Type B pancreatic cell (in vitro differentiated cells): ENCODE data around the gene FBN1. TPM values are rescaled to one million over a fixed set of nuclear protein-coding genes. Genes with fewer than 3 reads are reported as not detected.

Source experiments
- DNase-seq: peaks from one replicate; pipeline ENCODE4 v3.0.0; 2021; ENCODE audit warnings: mixed read lengths; ENCODE audit not compliant: unreplicated experiment; ENCODE audit errors: extremely low spot score
- H3K27ac Mint-ChIP-seq: 2 replicates; pipeline ENCODE4 v1.8.0; 2021; ENCODE audit warnings: mild to moderate bottlenecking, mixed read lengths
- H3K27me3 Mint-ChIP-seq: 2 replicates; pipeline ENCODE4 v1.8.0; 2021; ENCODE audit warnings: mixed read lengths
- H3K36me3 Mint-ChIP-seq: 2 replicates; pipeline ENCODE4 v1.8.0; 2021; ENCODE audit warnings: mixed read lengths
- H3K4me1 Mint-ChIP-seq: one replicate; pipeline ENCODE4 v1.8.0; 2021; ENCODE audit warnings: mixed read lengths; ENCODE audit not compliant: unreplicated experiment
- H3K4me3 Mint-ChIP-seq: 2 replicates; pipeline ENCODE4 v1.8.0; 2021; ENCODE audit warnings: mild to moderate bottlenecking, mixed read lengths
- H3K9me3 Mint-ChIP-seq: 2 replicates; pipeline ENCODE4 v1.8.0; 2021; ENCODE audit warnings: mixed read lengths
- CTCF ChIP-seq: fragments of 200-600 bp; sonication (generic); conservative IDR thresholded peaks from 2 replicates; pipeline ENCODE4 v1.5.0; 2021; ENCODE audit warnings: antibody characterized with exemption, mild to moderate bottlenecking
- total RNA-seq: library from RNA; stranded (reverse); gene quantifications from 2 replicates; pipeline ENCODE4 v1.2.1, GENCODE V29; 2021; ENCODE audit warnings: low replicate concordance

The FBN1 gene
- total RNA-seq, 1 donor from 2014 or later, result 58.4 TPM

DNA sequence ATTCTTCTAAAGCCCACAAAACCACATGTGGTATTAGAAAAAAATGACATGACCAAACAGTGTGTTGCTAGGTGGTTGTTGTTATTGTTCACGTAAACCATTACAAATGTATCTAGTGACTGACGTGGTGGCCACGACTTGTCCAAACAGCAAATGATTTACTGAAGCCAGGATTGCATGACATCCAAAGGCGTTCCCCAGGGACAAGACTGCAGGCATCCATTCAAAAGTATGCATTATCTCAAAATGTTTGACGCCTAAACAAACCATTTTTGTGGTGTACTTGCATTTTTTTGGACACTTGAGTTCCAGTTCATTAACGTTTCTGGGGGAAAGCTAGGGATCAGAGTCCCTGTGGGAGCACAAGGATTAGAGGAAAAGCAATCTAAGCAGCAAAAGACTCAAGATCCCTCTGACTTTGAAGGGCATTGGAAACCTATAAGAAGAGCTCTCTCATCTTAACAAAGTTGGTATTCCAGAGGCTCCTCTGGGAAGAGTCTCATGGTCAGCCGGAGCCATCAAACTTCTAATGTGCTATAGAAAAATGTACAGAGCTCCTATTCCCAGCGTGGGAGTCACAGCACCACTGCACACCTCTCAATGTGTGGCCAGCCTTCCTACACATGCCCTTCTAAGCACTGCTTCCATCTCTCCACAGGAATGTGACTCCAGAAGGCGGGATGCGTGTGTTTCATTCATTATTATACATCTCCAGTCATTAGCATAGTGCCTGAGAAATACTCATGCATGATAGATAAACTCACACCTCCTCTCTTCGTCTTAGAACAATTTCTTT is 62.9 kb downstream of the FBN1 start:
- no peak for DNase-seq
- Mint-ChIP-seq H3K27me3 (no peaks in the 10 kb centered on the region), H3K27ac (no peak overlapping the region)

DNA sequence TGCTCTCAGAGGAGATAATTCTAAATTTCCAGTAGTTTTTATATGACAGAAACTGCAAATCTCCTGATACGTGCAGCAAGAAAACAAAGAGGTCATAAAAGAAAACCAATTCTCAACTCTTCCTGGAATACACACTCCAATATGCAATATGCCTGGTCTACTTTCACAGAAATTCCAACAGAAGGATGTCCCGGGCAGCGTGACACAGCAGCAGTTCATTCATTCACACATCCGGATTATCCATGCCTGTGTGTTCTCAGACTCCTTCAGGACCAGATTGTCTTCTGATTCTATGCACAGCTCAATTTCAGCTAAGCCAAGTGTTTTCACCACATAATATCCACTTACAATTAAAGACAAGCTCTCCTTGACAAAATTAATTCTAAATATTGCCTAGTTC is 64.3 kb downstream of the FBN1 start:
- Mint-ChIP-seq H3K4me1 (peaks cover 12% of the 10 kb centered on the region), H3K4me3 (no peak overlapping the region), H3K9me3 (no peaks in the 10 kb centered on the region), H3K36me3 (no peaks in the 10 kb centered on the region), H3K27ac (no peak overlapping the region), H3K27me3 (no peaks in the 10 kb centered on the region)
- TF ChIP-seq CTCF, result no peak
- DNase-seq, result no peak

More for the DNA sequence above, 62.9 kb downstream of the FBN1 start:
- Mint-ChIP-seq H3K4me1 (peaks cover 12% of the 10 kb centered on the region), H3K4me3 (no peak overlapping the region), H3K9me3 (no peaks in the 10 kb centered on the region), H3K36me3 (no peaks in the 10 kb centered on the region)
- no peak for TF ChIP-seq CTCF

DNA sequence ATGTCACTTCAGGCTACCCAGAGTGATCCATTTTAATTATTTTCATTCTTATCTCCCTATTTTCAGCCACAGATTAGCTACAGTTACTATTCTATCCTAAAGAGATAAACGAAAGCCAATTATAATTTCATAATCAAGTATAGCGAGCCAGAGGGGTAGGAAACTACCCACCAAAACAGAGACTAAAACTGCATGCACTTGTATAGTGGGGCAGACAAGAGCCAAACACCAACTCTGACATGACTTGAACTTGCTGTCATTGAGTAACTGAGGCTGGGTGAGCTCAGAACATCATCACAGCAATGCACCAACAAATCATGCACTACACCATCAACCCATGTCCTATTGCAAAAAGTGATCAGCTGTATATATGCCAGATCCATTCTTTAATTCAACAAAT is 64.8 kb downstream of the FBN1 start:
- Mint-ChIP-seq H3K27ac (no peak overlapping the region), H3K4me1 (peaks cover 12% of the 10 kb centered on the region), H3K9me3 (no peaks in the 10 kb centered on the region), H3K36me3 (no peaks in the 10 kb centered on the region), H3K4me3 (no peak overlapping the region), H3K27me3 (no peaks in the 10 kb centered on the region)
- TF ChIP-seq CTCF, result no peak
- DNase-seq, result no peak

DNA sequence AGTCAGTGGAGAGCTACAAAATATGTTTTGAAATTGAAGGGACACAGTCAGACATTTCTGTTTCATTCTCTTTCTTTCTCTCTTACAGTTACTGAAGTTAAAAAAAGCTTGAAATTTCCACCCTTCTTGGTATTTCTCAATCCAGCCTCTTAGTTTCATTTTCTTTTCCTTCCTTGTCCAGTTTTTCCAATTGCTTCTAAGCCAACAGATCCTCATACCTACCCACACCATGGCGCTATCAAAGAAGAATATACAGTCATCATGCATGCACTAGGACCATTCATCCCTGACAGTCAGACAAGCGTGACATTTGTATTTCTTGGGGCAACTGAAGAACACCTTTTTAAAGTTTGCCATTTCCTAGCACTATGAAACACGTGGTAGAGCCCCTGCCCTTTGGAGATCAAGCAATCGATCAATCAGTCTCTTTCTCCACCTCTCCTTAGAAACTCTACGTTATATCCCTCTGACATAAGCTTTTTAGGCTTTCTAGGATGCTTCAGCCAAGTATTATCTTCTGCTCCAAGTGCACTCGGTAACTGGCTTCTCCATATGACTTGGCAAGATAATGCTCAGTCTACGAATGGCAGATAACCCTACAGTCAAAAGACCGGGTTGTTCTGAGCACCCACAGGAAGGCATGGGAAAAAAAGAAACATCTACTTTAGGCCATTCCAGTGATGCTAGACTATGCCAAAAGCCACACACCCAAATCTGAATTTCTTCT is 65.4 kb downstream of the FBN1 start:
- H3K9me3 Mint-ChIP-seq, result no peaks in the 10 kb centered on the region
- DNase-seq, result no peak
- no peak for TF ChIP-seq CTCF
- no peak overlapping the region for H3K27ac Mint-ChIP-seq
- H3K27me3 Mint-ChIP-seq, result no peaks in the 10 kb centered on the region
- H3K36me3 Mint-ChIP-seq, result no peaks in the 10 kb centered on the region
- H3K4me3 Mint-ChIP-seq, result no peak overlapping the region
- H3K4me1 Mint-ChIP-seq, result peaks cover 12% of the 10 kb centered on the region

DNA sequence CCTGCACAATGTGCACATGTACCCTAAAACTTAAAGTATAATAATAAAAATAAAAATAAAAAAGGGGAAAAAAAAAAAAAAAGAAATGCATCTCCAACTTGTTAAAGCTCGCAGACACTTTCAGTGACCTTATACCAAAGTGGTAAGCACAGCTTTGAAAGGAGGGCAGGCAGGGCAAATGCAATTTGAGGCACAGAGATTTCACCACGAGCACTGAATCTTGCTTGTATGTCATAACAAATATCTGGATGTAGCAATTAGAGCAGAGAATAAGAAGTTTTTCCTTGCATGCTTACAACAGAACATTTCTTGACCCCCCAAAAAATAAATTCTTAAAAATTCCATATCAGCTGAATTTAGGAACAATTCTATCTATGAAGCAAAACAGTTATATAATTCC is 66.5 kb downstream of the FBN1 start:
- Mint-ChIP-seq H3K36me3 (no peaks in the 10 kb centered on the region), H3K27me3 (no peaks in the 10 kb centered on the region), H3K4me1 (peaks cover 12% of the 10 kb centered on the region), H3K27ac (no peak overlapping the region), H3K9me3 (no peaks in the 10 kb centered on the region), H3K4me3 (no peak overlapping the region)
- TF ChIP-seq CTCF, result no peak
- DNase-seq, result no peak
